ENCODE results near the gene MARCHF10.
"Not testable (repeated sequence)": the region's sequence is repeated elsewhere in the genome, so short reads cannot be mapped to it uniquely, and the experiment has no call there.

MARCHF10 gene

GRCh38 chr17:62696256-62696655, 111.9 kb downstream of the MARCHF10 start:
- no peak for DNase-seq

GRCh38 chr17:62695093-62695738, 112.9 kb downstream of the MARCHF10 start:
- DNase-seq, result not testable (repeated sequence)

GRCh38 chr17:62693616-62694409, 114.3 kb downstream of the MARCHF10 start:
- DNase-seq, result no peak

- no peak for DNase-seq
Measured at GRCh38 chr17:62692721-62693431, 115.2 kb downstream of the MARCHF10 start.

- DNase-seq, result no peak
Measured at GRCh38 chr17:62692159-62692651, 115.9 kb downstream of the MARCHF10 start.

DNA sequence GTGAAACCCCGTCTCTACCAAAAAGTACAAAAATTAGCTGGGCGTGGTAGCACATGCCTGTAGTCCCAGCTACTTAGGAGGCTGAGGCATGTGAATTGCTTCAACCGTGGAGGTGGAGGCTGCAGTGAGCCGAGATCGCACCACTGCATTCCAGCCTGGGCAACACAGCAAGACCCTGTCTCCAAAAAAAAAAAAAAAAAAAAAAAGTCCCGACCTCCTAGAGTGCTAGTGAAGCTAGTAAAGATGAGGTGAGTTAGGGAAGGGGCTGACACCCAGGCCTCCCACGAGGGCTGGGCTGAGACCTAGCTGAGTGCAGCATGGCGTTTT, 116.6 kb downstream of the MARCHF10 start:
- not testable (repeated sequence) for DNase-seq

- no peak for DNase-seq
Measured at GRCh38 chr17:62690168-62690897, 117.8 kb downstream of the MARCHF10 start.

- no peak for DNase-seq
Measured at GRCh38 chr17:62689441-62690167, 118.5 kb downstream of the MARCHF10 start.

GRCh38 chr17:62688398-62689160, 119.5 kb downstream of the MARCHF10 start:
- DNase-seq, result no peak

GRCh38 chr17:62687997-62688396, 120.1 kb downstream of the MARCHF10 start:
- DNase-seq, result no peak

- no peak for DNase-seq
Measured at GRCh38 chr17:62684179-62684578, 123.9 kb downstream of the MARCHF10 start.

DNA sequence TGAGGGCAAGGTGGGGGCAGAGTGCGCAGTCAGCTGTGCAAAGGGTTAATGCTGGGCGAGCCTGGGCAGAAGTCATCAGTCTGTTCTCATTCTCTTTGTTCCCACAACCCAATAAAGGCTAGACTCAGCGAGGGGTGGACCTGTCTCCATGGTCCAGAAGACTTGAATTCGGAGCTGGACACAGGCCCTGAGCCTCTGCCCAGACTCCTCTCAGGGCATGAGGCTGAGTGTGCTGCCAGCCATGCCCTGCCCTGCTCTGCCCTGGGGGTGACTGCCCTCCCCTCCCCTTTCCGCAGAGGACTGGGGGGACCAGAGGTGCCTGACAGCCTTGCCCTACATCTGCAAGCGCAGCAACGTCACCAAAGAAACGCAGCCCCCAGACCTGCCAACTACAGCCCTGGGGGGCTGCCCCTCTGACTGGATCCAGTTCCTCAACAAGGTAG, 126.2 kb downstream of the MARCHF10 start:
- DNase-seq, result no peak

GRCh38 chr17:62681061-62681938, 126.8 kb downstream of the MARCHF10 start:
- no peak for DNase-seq

- no peak for DNase-seq
Measured at GRCh38 chr17:62680541-62681052, 127.5 kb downstream of the MARCHF10 start.

- no peak for DNase-seq
Measured at GRCh38 chr17:62679866-62680377, 128.2 kb downstream of the MARCHF10 start.

GRCh38 chr17:62678214-62678919, 129.7 kb downstream of the MARCHF10 start:
- no peak for DNase-seq

DNA sequence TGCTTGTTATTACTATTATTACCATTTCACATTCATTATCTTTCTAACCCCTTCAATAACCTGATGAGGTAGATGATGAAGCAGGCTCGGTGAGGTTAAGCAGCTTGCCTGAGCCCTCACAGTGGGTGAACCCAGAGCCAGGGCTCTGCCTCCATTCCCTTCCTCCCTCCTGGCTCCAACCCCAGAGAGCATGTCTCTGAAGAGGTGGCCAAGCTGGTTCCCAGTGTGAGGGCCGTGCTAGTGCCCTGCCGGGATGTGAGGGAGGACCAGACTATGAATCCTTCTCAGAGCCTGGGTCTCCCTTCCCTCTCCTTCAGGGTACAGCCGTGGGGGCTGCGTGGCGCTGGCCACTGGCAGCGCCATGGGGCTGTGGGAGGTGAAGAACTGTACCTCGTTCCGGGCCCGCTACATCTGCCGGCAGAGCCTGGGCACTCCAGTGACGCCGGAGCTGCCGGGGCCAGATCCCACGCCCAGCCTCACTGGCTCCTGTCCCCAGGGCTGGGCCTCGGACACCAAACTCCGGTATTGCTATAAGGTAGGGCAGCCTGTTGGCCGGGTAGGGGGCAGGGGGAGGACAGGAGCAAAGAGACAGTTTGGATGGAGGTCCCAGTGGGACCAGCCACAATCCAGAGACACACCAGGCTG, 131.0 kb downstream of the MARCHF10 start:
- DNase-seq, result no peak

DNA sequence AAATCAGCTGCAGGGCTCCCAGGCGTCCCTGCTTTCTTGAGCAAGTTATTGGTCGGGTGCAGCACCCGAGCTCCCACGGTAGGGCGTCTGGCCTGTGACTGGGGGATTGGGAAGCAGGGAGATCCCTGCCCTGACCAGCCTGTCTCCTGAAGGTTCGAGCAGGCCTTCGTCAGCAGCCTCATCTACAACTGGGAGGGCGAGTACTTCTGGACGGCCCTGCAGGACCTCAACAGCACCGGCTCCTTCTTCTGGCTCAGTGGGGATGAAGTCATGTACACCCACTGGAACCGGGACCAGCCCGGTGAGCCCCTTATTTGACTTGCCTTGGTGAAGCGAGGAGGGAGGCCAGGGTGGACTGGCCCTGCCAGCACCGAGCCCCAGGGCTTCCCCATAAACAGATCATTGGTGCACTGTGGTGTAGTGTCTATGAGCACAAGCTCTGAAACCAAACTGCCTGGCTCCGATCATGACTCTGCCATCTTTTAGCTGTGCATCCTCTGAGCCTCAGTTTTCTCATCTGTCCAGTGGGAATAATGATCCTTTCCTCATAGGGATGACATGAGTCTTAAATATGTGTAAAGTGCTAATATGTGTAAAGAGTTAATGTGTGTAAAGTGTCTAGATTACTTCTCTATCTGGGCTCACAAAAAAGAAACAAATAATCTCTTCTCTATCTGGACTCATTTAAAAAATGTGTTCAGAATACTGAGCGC, 131.7 kb downstream of the MARCHF10 start:
- no peak for DNase-seq
